Left renal pelvis (tissue), 4 donors: ENCODE measurements around the gene CHD6. TPM values are rescaled to one million over a fixed set of nuclear protein-coding genes. Genes with fewer than 3 reads are reported as not detected.
A peak's percentile ranks its signal among the peaks of the same experiment; 100 is the strongest.
"Not testable (repeated sequence)": the region's sequence is repeated elsewhere in the genome, so short reads cannot be mapped to it uniquely, and the experiment has no call there.

Experiments used
- DNase-seq, 4 donors: peaks; one replicate each; pipeline ENCODE4 v3.0.0-alpha.2; 2013; ENCODE audit warnings: low read depth in 4 of 4, low spot score in 3 of 4
- polyA plus RNA-seq, 4 donors: library from polyadenylated mRNA; unstranded; fragments of 120-200 nt; gene quantifications; one replicate each; pipeline ENCODE4 v1.2.1, GENCODE V29; 2013; ENCODE audit not compliant: insufficient read length in 4 of 4

The CHD6 gene
- polyA plus RNA-seq, 4 donors, result 41.3 to 53.4 (median 52.0) TPM

DNA sequence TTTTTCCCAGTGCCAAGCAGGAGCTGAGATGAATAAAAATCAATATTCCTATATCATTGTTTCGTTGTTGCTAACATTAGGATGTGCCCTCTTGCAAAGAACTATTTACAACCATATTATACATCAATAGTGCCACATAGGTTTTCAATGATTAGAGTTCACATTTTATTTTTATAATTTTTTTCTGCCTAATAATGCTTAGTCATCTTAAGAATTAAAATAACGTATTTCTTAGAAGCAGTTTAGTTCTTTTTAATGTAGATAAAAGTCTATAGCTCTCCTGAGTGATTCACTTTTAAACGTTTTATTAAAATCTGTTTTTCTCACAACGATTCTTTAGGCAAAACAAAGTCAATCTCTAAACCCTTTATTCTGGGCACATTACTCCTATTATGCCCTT is 71.6 kb downstream of the CHD6 start:
- no peak for DNase-seq

DNA sequence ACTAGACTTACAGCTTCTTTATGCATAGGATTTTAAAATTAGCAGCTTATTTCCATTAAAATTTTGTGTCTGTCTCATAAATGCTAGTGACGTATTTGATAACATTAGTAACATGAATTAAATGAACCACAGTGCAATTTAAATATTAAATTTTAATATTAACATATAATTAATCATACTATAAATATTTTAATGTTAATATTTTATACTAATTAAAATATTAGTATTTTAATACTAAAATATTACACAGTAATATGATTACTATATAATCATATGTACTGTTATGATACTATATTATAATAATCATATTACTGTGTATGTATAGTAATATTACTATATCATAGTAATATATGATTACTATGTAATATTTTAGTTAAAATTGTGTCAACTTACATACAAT is 73.7 kb downstream of the CHD6 start:
- no peak for DNase-seq

DNA sequence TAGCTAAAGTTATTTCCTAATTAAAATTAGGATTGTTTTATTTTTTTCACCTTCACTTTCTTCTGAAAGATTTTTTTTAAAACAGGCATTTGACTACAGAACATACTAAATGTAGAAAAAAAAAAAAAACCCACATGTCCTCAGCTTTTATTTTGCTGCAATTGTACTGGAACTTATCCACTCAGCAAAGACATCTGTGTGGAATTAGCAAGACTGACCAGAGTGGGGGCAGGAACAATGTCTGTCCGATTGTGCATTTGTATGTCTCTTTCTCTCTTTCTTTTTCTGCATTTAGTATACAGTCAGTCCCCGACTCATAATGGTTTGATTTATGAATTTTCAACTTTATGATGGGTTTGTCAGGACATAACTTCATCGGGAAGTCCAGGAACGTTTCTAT is 77.3 kb downstream of the CHD6 start:
- DNase-seq, result no peak

DNA sequence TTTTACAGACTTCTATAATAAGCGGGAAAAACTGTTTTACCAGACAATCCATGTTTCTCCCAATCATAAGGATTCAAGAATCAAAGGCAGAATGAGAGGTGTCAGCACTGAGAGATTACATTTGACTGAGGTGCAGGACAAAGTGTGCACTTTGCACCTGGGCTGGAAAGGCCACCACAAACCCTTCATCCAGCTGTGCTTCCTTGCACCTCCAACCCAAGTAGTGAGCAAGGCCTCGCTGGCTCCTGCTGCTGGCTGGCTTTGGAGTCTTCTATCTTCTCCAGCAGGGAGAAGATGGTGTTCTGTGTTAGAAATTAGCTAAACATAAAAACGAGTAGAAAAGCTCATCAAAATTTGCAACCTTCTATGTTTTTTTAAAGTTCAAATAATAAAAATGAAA is 77.7 kb downstream of the CHD6 start:
- no peak for DNase-seq

DNA sequence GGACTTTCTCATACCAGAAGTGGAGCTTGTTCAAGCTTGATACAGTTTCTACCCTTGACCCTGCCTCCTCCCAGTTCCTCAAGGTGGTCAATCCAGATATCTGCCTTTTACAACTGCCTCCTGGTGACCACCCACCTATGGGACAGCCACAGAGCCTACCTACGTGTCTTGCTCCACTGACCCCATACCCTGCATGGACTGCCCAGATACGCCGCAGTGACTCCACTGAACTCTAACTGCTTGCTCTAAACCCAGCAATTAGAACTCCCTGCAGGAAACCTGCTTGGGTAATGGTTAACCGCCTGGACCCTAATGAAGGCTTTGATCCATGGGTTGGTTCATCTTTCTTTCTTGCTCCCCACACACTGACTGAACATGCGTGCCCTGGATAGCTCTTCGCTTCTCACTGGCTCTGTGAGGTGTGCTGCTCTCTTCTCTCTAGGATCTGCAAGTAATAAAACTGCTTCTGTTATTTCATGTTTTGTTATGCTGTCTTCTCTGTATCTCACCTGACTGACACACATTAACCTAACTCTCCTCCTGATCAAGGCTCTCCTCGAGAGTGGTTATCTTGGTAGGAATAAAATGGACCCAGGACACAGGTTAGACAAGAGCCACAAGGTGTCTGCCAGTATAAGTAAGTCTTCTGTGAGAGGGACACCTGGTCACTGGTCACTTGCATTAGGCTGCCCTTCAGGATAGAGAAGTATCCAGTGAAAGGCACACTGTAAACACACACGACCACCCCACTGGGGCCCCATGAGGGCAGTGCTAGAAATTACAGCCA is 79.2 kb downstream of the CHD6 start:
- DNase-seq, result peak; percentile 27 to 65 (median 38)

DNA sequence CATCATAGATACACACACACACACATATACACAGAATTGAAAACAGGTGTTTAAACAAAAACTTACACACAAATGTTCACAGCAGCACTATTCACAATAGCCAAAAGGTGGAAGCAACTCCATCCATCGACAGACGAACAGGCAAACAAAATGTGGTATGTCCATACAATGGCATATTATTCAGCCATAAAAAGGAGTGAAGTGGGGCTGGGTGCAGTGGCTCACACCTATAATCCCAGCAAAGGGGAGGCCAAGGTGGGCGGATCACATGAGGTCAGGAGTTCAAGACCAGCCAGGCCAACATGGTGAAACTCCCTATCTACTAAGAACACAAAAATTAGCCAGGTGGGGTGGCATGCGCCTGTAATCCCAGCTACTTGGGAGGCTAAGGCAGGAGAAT is 80.3 kb downstream of the CHD6 start:
- no peak for DNase-seq

DNA sequence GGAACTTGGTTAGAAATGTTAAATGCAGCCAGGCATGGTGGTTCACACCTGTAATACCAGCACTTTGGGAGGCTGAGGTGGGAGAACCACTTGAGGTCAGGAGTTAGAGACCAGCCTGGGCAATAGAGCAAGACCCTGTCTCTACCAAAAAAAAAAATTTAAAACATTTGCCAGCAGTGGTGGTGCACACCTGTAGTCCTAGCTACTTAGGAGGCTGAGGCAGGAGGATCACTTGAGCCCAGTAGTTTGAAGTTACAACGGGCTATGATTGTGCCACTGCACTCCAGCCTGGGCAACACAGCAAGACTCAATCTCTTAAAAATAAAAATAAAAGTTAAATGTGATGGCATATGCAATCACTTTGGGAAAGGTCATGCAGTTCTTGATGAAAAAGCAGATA is 82.6 kb downstream of the CHD6 start:
- DNase-seq, result not testable (repeated sequence)

DNA sequence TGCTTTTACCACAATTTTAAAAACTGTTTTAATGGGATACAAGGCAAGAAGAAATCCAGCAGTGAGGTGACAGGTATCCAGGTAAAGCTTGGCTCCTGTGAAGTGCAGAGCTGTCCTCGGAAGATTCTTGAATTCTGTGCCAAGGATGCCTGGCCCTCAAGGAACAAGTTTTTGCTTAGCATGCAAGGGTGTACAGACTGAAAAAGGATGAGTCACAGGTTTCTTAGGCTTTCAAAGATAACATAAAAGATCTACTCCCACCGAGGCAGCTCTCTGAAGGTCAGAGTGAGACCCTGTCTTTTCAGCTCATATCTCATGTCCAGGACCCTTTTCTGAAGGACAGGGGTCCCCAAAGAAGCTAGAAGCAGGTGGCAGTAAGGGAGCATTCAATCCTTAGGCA is 83.3 kb downstream of the CHD6 start:
- DNase-seq, result no peak

DNA sequence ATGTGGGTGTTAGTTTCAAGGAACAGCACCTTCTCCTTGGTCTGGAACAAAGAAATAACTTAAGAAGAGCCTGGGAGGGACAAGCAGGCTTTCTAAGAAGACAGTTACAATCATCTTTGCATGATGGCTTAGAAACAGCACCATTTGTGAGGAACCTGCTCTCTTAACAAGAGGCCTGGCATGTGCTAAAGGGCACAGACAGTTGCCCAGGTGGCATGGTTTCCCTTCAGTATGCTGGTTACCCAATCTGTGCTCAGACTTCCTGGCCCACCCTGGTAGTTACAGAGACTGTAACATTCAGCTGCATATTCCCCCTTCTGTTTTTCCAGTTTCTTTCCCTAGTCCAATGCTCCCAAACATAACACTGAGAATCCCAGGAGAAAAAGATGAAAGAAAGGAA is 84.0 kb downstream of the CHD6 start:
- DNase-seq, result no peak

DNA sequence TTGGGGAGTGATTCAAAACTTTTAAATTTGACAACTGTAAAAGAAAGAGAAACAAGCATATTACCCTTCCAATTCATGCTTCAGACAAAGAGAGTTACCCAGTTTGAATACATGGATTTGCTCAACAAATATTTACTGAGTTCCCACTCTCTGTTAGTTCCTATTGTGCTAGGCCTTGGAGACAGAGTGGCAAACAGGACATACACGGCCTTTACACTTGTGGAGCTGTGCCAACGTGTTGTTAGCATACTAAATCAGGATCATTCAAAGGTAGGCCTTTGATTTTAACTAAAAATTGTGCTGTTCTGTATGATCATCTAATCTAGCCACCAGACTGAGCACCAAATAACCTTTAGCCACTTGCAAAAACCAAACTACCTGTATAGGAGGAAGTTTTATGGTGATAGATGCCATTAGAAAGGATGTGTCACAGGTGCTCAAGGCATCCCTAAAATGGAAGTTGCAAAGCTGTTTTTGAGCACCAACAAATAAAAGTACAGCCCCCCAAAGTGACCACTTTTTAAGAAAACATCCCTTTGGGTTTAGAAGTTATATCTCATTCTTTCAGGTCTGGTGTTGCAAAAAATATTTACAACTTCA is 84.5 kb downstream of the CHD6 start:
- DNase-seq, result no peak

DNA sequence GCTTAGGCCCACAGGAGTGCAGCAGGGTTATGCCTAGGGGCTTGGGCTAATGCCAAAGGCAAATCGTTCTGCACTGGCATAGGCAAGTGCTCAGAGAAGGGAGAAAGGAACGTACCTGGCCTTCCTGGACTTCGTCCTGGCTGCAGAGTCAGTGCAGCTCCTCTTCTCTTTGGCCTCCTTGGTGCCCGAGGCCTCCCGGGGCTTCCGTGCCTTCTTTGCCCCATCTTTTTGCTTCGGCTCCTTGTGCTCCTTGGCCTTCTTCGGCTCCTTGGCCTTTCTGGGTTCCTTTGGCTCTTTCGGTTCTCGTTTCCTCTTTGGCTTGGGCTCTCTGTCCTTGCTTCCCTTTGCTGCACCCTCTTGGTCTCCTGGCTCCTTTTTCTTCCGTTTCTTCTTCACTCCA is 85.2 kb downstream of the CHD6 start:
- no peak for DNase-seq

DNA sequence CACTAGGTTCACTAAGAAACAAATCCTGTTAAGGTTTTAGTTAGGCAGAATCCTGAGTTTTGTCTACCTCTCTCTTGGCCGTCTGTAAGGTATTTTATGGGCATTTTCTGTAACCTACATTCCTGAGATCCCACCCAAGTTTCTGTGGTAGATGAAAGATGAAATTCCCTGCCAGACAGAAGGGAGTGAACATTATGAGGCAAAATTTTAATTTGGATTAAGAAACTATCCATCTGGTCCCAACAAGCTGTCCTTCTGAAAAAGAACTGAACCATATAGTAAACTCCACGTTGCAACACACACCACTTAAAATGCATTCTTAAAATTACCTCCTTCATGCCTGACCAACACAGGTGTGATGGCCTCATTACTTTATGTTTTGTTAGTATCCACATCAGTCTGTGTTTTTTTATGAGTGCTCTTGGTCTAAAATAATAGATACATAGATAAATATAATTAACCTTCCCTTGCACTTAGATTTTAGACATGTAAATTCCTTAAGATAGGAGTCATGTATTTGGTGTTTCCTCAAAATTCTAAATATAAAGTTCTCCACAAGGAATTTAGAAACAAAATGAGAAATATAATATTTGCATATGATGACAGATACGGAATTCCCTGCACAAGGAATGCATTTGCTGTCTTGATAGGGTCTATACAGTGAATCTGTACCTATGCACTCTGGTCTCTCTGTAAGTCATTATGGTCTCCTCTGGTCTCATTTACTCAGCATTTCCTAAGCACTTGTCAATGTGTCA is 86.5 kb downstream of the CHD6 start:
- DNase-seq, result no peak

DNA sequence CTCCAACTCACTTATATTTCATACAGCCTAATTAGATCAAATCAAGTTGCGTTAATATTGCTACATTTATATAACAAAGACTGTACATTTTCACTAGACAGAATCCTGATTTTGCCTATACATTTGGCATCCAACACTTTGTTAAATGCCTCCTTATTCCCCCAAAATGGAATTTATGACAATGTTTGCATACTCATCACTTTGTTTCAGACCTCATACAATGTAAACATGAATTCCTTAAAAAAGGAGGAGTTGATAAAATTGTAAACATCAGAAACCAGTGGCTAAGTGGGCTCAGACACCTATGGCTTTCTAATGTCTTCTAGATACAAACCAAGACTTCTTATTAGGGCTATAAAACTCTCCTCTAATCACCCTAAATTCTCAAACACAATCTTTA is 87.3 kb downstream of the CHD6 start:
- DNase-seq, result no peak

DNA sequence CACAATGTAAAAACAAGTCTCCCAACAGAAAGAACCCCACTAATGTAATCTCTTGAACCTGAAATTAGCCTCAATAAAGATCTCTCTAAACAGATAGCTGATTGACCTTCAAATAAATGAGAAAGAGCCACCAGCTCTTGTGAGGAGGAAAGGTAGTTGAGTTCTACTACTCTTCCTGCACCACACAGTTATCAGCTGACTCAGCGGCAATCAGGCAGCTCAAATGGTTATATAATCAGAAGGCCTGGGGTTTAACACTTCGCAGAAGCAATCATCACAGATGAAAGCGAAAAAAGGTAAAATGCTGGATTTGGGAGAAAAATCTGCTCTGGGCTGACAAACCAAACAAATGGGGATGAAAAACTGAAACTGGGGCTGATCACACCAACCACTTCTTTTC is 91.8 kb downstream of the CHD6 start:
- DNase-seq, result no peak

DNA sequence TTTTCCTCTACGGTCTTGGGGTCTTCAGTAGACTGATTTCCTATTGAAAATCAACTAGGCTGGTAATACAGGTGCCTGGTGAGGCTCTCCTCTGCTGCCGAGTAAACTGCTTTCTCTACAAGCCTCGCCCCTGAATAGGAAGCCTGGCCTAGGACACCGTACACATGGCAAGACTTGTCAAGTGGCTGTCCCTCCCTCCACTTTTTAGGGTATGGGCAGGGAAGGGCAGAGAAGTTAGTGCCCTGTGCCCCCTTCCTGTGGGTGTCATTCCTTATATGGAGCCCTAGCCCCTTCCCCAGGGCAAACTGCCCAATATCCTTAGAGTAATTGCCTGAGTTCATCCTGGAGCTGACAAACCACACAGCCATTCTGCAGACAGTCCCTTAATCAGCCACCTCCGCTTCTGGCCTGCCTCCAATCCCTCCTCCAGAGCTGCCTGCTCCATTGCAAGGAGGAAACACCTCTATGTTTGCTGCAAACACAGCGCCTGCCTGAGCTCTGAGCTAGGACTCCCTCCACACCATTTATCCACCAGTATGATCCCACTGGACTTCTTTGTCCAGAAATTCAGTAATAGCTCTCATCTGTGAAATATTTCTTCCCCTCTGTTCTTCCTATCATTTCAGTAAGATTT is 93.1 kb downstream of the CHD6 start:
- no peak for DNase-seq

DNA sequence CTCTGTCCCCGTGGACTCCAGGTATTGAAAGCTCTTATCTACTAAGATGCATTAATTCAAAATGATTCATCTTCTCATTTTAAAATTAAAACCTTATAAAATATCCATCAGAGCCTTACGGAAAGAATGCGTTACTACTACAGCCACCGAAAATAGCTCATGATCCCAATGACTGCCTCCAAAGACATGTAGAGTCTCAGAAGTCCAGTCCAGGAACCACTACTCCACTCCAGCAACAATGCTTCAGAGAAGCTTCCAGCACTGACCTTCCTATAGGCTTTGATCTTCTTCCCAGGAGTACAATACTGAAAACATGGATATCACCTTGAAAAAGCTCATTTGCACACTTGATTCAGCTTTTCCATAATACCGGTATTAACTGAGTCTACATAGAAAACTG is 94.3 kb downstream of the CHD6 start:
- no peak for DNase-seq

DNA sequence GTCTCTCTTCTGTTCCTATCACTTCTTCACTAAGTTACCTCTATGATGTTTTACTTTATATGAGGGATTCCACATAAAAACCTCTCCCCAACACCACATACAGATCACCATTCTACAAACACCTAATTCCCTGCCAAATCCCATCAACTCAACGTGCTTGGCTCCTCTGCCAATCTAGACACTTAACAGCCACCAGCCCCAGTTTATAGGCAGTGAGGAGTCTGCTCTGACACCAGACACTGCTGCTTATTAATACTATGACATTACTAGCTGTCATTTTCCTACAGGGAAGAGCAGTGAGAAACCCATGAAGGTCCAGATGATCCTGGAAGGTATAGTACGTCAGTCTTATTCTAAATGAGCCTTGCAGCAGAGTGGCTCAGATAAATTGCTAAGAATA is 104.3 kb downstream of the CHD6 start:
- no peak for DNase-seq

DNA sequence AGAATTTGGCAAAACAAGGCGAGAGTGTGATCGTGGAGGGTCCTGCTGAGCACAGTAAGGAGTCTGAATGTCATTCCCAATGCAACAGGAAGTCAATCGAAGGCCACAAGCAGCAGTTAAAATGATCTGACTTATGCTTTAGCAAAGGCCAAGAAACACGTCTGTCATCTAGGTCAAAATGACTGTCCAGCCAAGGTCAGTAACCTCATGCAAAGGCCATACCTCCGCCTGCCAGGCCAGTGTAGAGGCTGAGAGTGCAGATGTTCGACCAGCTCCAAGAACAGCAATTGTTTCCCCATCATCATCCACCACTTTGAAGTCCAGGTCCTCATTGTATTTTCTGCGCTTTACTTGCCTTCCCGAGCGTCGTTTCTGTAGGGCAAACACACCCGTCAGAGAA is 105.6 kb downstream of the CHD6 start:
- no peak for DNase-seq

DNA sequence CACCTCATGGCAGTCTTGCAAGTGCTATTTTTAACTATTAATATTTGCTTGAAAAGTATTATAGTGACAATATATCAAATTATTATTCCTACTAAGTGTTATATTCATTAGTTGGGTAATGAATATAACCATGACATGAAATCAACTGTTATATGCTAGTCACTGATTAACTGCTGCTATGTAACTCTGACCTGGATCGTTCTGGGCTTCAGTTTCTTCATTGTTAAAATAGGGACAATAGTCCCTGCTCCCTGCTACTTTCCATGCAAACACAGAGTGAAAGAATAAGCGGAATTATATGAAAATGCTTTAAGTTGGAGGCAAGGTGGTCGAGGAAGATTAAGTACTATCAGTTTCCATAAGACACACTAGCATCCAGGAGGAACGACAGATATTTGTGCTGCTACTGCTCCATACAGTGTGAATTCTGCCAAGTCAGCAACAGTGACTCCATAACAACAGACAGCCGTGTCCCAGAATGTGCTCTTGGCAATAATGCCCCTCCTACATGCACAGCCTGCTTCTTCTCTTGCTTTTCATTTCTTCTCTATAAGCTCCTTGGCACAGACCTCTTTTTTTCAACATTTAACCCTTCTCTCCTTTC is 107.2 kb downstream of the CHD6 start:
- no peak for DNase-seq

DNA sequence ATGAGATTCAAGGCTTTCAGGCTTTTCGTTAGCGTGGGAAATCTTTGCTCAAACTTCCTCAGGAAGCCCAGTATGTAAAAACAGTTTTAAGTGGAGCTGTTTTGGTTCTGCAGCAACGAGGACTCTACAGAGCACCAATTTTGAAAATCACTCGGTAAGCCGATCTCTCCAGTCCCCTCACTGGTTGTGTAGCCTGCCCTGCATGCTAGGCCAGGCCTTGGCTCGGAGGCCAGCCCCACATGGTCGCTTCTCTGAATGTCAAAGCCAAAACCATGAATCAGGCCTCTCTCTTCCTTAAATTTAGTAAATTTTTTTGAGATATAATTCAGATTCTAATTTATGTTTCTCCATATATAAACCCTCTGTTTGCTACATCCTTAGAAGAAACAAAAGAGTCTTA is 108.0 kb downstream of the CHD6 start:
- no peak for DNase-seq
